HUDEP-2 (cell line): Measurements from ENCODE around the gene TOX2.

Experiments used
- DNase-seq, 76 experiments: peaks; one replicate each; lab custom pipeline; 2025; ENCODE audit not compliant: unreplicated experiment in 76 of 76; lab: John Stamatoyannopoulos, UW

TOX2 gene

GRCh38 chr20:43974695-43975094 is 60.0 kb downstream of the TOX2 start:
- DNase-seq: no peak

- DNase-seq: no peak
Measured at GRCh38 chr20:43975096-43975768, 60.6 kb downstream of the TOX2 start.

DNA sequence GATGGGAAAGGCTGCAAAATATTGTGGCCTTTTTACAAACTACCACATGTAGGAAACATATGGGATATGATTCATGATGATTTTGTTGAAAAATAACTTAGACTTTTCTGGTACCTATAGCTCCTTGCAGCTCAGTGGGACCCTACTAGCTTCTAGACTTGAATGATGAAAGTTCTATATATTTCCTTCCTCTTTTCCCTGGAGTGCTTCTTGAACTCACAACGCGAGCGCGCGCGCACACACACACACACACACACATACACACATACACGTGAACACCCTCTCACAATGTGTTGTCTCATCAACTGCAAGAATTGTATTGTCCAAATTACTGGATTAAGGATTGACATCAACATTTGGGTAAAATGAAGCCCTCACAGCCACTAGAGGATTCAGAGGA is 61.9 kb downstream of the TOX2 start:
- no peak for DNase-seq

- no peak for DNase-seq
Measured at GRCh38 chr20:43977252-43977651, 62.6 kb downstream of the TOX2 start.

GRCh38 chr20:43977962-43978361 is 63.3 kb downstream of the TOX2 start:
- no peak for DNase-seq

GRCh38 chr20:43979576-43980105 is 65.0 kb downstream of the TOX2 start:
- DNase-seq: no peak

GRCh38 chr20:43981540-43981939 is 66.9 kb downstream of the TOX2 start:
- DNase-seq: no peak

DNA sequence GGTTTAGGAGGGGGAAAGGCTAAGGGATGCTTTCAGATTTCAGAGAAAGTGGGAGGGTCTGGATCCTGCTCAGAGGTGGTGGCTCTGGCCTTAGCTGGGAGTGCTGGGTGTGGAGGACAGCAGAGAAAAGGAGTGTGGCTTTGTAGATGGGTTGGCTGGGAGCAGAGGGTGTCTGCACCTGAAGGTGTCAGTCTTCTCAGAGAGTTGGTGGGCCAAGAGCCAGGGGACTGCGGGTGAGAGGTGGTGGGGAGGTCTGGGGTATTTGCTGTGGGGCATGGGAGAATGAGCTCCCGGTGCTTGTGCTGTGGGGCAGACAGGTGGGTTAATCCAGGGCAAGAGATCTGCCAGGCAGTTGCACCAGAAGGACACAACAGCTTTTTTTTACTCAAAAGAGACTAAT is 67.4 kb downstream of the TOX2 start:
- DNase-seq: no peak

GRCh38 chr20:43982886-43983285 is 68.2 kb downstream of the TOX2 start:
- no peak for DNase-seq

- peak in 48 of 76 experiments; percentile 1 to 57 (median 28) for DNase-seq
Measured at GRCh38 chr20:43983359-43983758, 68.7 kb downstream of the TOX2 start.

DNA sequence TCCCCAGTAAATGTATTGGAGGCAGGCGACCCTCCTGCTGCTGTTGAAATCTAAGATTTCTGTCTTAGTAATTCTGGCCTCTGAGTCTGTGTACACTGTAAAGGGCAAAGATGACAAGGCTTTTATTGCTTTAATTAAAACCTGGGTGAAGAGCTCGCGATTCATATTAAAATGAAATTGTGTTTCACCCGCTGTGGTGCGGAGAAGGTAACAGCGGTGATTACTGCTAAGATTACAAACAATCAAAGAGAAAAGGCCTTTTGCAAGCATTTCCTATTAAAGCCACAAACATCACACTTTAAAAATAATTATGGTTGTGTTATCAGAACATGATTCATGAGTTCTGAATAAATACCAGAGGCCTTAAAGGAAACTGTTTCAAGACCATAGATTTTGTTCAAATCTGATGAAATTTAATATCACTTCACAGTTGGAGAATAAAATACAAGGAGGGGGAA is 69.3 kb downstream of the TOX2 start:
- no peak for DNase-seq

- no peak for DNase-seq
Measured at GRCh38 chr20:43984587-43984986, 69.9 kb downstream of the TOX2 start.

DNA sequence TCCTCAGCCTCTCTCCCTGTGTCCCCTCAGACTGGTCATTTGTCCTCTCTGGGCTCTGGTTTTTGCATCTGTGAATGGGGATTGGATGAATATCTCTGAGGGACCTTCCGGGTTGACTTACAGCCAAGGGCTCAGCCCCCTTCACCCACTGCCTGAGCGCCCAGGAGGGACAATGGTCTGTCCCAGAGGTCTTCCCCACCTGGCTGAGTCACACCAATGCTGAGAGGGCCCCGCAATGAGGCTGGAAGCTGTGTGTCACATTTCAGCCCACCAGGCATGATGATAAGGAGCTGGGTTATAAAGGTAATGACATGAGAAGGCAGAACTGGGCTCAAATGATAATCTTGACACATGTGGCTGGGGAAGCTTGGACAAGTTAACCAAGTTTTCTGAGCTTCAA is 70.5 kb downstream of the TOX2 start:
- DNase-seq: no peak

GRCh38 chr20:43985608-43986316 is 71.1 kb downstream of the TOX2 start:
- no peak for DNase-seq

DNA sequence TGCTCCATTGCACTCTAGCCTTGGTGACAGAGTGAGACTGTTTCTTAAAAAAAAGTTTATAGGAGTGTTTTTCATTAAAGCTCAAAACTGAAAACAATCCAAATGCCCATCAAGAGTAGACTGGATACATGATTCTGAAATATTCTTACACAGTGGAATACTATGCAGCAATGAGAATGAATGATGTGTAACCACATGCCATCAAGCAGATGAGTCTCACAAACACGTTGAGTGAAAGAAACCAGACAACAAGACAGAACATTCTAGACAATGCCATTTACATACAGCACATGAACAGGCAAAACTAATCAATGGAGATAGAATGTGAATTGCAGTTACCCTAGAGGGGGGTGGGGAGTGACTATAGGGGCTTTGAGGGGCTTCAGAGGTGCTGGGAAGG is 72.4 kb downstream of the TOX2 start:
- DNase-seq: no peak

- no peak for DNase-seq
Measured at GRCh38 chr20:43987531-43987930, 72.9 kb downstream of the TOX2 start.

DNA sequence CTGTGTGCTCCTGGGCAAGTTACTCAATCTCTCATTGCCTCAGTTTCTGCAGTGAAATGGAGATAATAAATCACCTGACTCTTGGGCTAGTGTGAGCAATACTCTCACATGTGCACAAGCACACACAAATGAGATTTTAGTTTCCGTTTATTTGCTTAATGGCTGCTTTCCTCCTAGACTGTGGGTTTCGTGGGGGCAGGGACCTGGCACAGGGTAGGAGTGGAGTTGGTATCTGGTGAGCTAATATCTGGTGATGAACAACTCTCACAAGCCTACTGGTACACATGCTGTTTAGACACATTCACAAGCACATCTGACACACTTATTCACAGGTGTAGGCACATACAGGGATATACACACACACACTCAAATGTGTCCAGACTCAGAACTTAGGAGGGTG is 73.8 kb downstream of the TOX2 start:
- DNase-seq: no peak

DNA sequence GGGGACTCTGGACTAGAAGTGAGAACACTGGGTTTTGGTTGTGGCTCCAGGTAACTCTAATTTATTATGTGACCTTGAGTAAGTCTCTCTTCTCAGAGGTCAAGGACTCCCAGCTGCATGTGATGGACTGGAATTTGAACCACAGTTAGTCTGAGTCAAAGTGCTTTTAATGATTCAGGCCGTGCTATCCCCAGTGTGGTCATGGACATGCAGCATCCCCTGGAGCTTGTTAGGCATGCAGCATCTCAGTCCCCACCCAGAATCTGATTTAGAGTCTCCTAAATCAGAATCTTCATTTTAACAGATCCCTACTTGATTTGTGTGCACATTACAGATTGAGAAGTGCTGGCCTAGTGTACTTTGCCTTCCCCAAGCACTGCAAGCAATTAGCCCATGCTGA is 74.2 kb downstream of the TOX2 start:
- no peak for DNase-seq

DNA sequence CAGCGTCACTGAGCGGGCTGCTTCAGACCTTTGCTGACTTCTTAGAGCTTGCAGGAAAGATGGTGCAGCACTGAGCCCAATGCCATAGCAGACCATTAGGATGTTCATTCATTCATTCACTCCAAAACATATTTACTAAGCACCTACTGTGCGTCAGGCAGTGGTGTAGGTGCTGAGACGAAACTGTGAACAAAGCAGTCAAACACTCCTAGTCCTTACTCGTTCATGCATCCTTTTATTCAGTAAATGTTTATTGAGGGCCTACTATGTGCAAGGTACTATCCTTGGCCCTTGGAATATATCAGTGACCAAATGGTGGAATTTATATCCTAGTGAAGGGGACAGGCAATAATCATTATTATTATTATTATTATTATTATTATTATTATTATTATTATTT is 76.6 kb downstream of the TOX2 start:
- DNase-seq: no peak

DNA sequence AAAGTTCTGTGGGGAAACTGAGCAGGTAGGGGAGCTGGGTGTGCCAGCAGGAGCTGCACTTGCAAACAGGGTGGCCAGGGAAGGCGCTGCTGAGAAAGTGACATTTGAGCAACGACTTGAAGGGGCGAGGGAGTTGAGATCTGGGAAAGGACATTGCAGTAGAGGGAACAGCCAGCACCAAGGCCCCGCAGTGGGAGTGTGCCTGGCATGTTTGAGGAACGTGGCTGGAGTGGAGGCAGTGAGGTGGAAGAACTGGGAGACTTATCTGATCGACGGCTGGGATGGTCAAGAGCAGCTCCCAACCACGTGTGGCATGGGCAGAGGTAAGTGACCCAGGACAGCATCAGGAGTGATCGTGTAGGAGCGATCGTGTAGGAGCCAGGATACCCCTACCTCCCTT is 77.3 kb downstream of the TOX2 start:
- DNase-seq: no peak

GRCh38 chr20:43992885-43993284 is 78.2 kb downstream of the TOX2 start:
- no peak for DNase-seq

- no peak for DNase-seq
Measured at GRCh38 chr20:43993560-43993959, 78.9 kb downstream of the TOX2 start.
